Central memory CD8-positive, alpha-beta T cell (primary cell): Measurements from ENCODE around the gene TMEM134.
A peak's percentile ranks its signal among the peaks of the same experiment; 100 is the strongest.
"Not testable (repeated sequence)": the region's sequence is repeated elsewhere in the genome, so short reads cannot be mapped to it uniquely, and the experiment has no call there.

Source experiments
- ATAC-seq: fragments of 150-1000 bp; cut with Tn5 transposase; replicated peaks from 2 replicates; pipeline ENCODE4 v1.10.0; 2022; ENCODE audit warnings: mild to moderate bottlenecking, moderate FRiP score, moderate number of reproducible peaks; ENCODE audit not compliant: poor library complexity, severe bottlenecking; ENCODE audit errors: extremely low read depth
- DNase-seq, 2 donors: peaks; one replicate each; pipeline ENCODE4 v3.0.0; 2021; ENCODE audit warnings: low spot score in 2 of 2
- H3K27ac Mint-ChIP-seq: one replicate; pipeline ENCODE4 v1.8.0; 2022; ENCODE audit warnings: low read depth, mild to moderate bottlenecking, moderate library complexity, mixed read lengths
- H3K27me3 Mint-ChIP-seq: one replicate; pipeline ENCODE4 v1.8.0; 2022; ENCODE audit warnings: mixed read lengths
- H3K36me3 Mint-ChIP-seq: one replicate; pipeline ENCODE4 v1.8.0; 2022; ENCODE audit warnings: mild to moderate bottlenecking, moderate library complexity, mixed read lengths; ENCODE audit not compliant: insufficient read depth
- H3K4me1 Mint-ChIP-seq: one replicate; pipeline ENCODE4 v1.8.0; 2022; ENCODE audit warnings: mixed read lengths
- H3K4me3 Mint-ChIP-seq: one replicate; pipeline ENCODE4 v1.8.0; 2022; ENCODE audit warnings: mild to moderate bottlenecking, moderate library complexity, mixed read lengths
- H3K9me3 Mint-ChIP-seq: one replicate; pipeline ENCODE4 v1.8.0; 2022; ENCODE audit warnings: mixed read lengths

TMEM134 gene

GRCh38 chr11:67468056-67468455 lies 995 bp downstream of the TMEM134 start:
- Mint-ChIP-seq H3K9me3 (no peaks in the 10 kb centered on the region), H3K27me3 (no peaks in the 10 kb centered on the region), H3K4me1 (peaks cover 31% of the 10 kb centered on the region), H3K36me3 (peaks cover 8% of the 10 kb centered on the region), H3K4me3 (peak overlapping the region; percentile 86), H3K27ac (peak overlapping the region; percentile 61)
- DNase-seq (no peak), ATAC-seq (no peak)

GRCh38 chr11:67466962-67467771 lies 1.9 kb downstream of the TMEM134 start:
- ATAC-seq (no peak), DNase-seq (no peak)
- H3K27ac Mint-ChIP-seq: peak overlapping the region; percentile 61
- peak overlapping the region; percentile 86 for H3K4me3 Mint-ChIP-seq
- peaks cover 31% of the 10 kb centered on the region for H3K4me1 Mint-ChIP-seq
- H3K9me3 Mint-ChIP-seq: no peaks in the 10 kb centered on the region
- no peaks in the 10 kb centered on the region for H3K27me3 Mint-ChIP-seq
- H3K36me3 Mint-ChIP-seq: peaks cover 8% of the 10 kb centered on the region

- Mint-ChIP-seq H3K4me1 (peaks cover 31% of the 10 kb centered on the region), H3K27me3 (no peaks in the 10 kb centered on the region), H3K9me3 (no peaks in the 10 kb centered on the region), H3K36me3 (peaks cover 8% of the 10 kb centered on the region), H3K4me3 (peak overlapping the region; percentile 86), H3K27ac (no peak overlapping the region)
- DNase-seq (no peak), ATAC-seq (no peak)
Measured at GRCh38 chr11:67466367-67466766, 2.7 kb downstream of the TMEM134 start.

GRCh38 chr11:67465530-67465929 lies 3.5 kb downstream of the TMEM134 start:
- not testable (repeated sequence) for H3K27me3 Mint-ChIP-seq, ATAC-seq, DNase-seq, H3K9me3 Mint-ChIP-seq
- peak overlapping the region; percentile 84 for H3K27ac Mint-ChIP-seq
- peak overlapping the region; percentile 88 for H3K4me3 Mint-ChIP-seq
- peaks cover 10% of the 10 kb centered on the region for H3K36me3 Mint-ChIP-seq
- peaks cover 31% of the 10 kb centered on the region for H3K4me1 Mint-ChIP-seq

GRCh38 chr11:67465189-67465510 lies 3.9 kb downstream of the TMEM134 start:
- DNase-seq: no peak
- Mint-ChIP-seq H3K4me1 (peaks cover 31% of the 10 kb centered on the region), H3K27ac (peak overlapping the region; percentile 84), H3K27me3 (no peaks in the 10 kb centered on the region), H3K4me3 (peak overlapping the region; percentile 88), H3K36me3 (peaks cover 10% of the 10 kb centered on the region), H3K9me3 (no peaks in the 10 kb centered on the region)
- ATAC-seq: no peak

- H3K4me3 Mint-ChIP-seq: peak overlapping the region; percentile 88
- peaks cover 12% of the 10 kb centered on the region for H3K36me3 Mint-ChIP-seq
- H3K9me3 Mint-ChIP-seq: no peaks in the 10 kb centered on the region
- peak; percentile 84 for ATAC-seq
- no peaks in the 10 kb centered on the region for H3K27me3 Mint-ChIP-seq
- peaks cover 31% of the 10 kb centered on the region for H3K4me1 Mint-ChIP-seq
- peak overlapping the region; percentile 84 for H3K27ac Mint-ChIP-seq
- peak; percentile 79 to 87 for DNase-seq
Measured at GRCh38 chr11:67464411-67465188, 4.5 kb downstream of the TMEM134 start.

- ATAC-seq: no peak
- Mint-ChIP-seq H3K27ac (peak overlapping the region; percentile 84), H3K9me3 (no peaks in the 10 kb centered on the region), H3K36me3 (peaks cover 12% of the 10 kb centered on the region), H3K4me3 (peak overlapping the region; percentile 88), H3K4me1 (peaks cover 31% of the 10 kb centered on the region), H3K27me3 (no peaks in the 10 kb centered on the region)
- no peak for DNase-seq
Measured at GRCh38 chr11:67463680-67464410, 5.2 kb downstream of the TMEM134 start.

- Mint-ChIP-seq H3K36me3 (peaks cover 8% of the 10 kb centered on the region), H3K4me1 (peaks cover 26% of the 10 kb centered on the region), H3K9me3 (no peaks in the 10 kb centered on the region), H3K27ac (no peak overlapping the region), H3K4me3 (no peak overlapping the region), H3K27me3 (no peaks in the 10 kb centered on the region)
- DNase-seq (no peak), ATAC-seq (no peak)
Measured at GRCh38 chr11:67463186-67463585, 5.9 kb downstream of the TMEM134 start.

GRCh38 chr11:67458266-67458665 lies 10.8 kb downstream of the TMEM134 start:
- H3K27ac Mint-ChIP-seq: no peak overlapping the region
- H3K4me1 Mint-ChIP-seq: no peaks in the 10 kb centered on the region
- H3K36me3 Mint-ChIP-seq: peaks cover 5% of the 10 kb centered on the region
- DNase-seq (no peak), ATAC-seq (no peak)
- no peak overlapping the region for H3K4me3 Mint-ChIP-seq
- no peaks in the 10 kb centered on the region for H3K27me3 Mint-ChIP-seq
- H3K9me3 Mint-ChIP-seq: no peaks in the 10 kb centered on the region

GRCh38 chr11:67457453-67457852 lies 11.6 kb downstream of the TMEM134 start:
- peaks cover 5% of the 10 kb centered on the region for H3K36me3 Mint-ChIP-seq
- peak overlapping the region; percentile 32 for H3K27ac Mint-ChIP-seq
- ATAC-seq: no peak
- H3K4me1 Mint-ChIP-seq: no peaks in the 10 kb centered on the region
- no peaks in the 10 kb centered on the region for H3K9me3 Mint-ChIP-seq
- H3K27me3 Mint-ChIP-seq: no peaks in the 10 kb centered on the region
- H3K4me3 Mint-ChIP-seq: no peak overlapping the region
- DNase-seq: no peak

GRCh38 chr11:67456068-67456705 lies 12.9 kb downstream of the TMEM134 start:
- Mint-ChIP-seq H3K4me1 (no peaks in the 10 kb centered on the region), H3K36me3 (peaks cover 5% of the 10 kb centered on the region), H3K4me3 (no peak overlapping the region), H3K9me3 (no peaks in the 10 kb centered on the region), H3K27ac (no peak overlapping the region), H3K27me3 (no peaks in the 10 kb centered on the region)
- DNase-seq (no peak), ATAC-seq (no peak)

GRCh38 chr11:67455054-67455453 lies 14.0 kb downstream of the TMEM134 start, which contains the start of gene CABP4:
Gene CABP4 (plus strand): TSS chr11:67455354. CDS start chr11:67455424, 70 bp downstream.
- no peak for DNase-seq
- H3K27ac Mint-ChIP-seq: no peak within 1 kb of the TSS
- peak within 1 kb of the TSS; percentile 37 for H3K4me3 Mint-ChIP-seq
- no peak for ATAC-seq
- H3K27me3 Mint-ChIP-seq: no peaks in the 10 kb centered on the region
- no peaks in the 10 kb centered on the region for H3K4me1 Mint-ChIP-seq
- peaks cover 3% of the 10 kb centered on the region for H3K36me3 Mint-ChIP-seq
- H3K9me3 Mint-ChIP-seq: no peaks in the 10 kb centered on the region
